Activated CD8-positive, alpha-beta memory T cell treated with anti-CD3 and anti-CD28 coated beads, Interleukin-2, amount 50 U/mL, for 1 hour (primary cell): ENCODE measurements around the gene IQGAP3.
"Not testable (repeated sequence)": the region's sequence is repeated elsewhere in the genome, so short reads cannot be mapped to it uniquely, and the experiment has no call there.

ENCODE experiments used
- DNase-seq: peaks from one replicate; pipeline ENCODE4 v3.0.0-alpha.2; 2020; ENCODE audit errors: extremely low read depth

IQGAP3 gene

DNA sequence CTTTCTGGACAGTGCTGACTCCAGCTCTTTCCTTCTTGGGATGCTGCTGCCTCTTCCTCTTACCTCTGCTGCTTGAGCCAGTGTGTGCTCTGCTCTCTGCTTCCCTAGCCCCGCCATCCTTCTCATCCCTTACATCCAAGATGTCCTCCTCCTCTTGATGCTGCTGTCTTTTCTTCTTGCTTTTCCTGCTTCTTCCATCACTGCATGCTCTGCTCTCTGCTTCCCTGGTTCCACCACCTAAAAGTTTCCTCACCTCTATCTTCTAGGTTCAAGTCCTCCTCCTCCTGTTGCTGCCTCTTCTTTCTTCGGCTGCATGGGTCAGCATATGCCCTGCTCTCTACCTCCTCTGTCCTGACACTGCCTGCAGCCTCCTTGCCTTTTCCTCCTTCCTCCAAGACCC, 22.7 kb upstream of the IQGAP3 start:
- DNase-seq: no peak

DNA sequence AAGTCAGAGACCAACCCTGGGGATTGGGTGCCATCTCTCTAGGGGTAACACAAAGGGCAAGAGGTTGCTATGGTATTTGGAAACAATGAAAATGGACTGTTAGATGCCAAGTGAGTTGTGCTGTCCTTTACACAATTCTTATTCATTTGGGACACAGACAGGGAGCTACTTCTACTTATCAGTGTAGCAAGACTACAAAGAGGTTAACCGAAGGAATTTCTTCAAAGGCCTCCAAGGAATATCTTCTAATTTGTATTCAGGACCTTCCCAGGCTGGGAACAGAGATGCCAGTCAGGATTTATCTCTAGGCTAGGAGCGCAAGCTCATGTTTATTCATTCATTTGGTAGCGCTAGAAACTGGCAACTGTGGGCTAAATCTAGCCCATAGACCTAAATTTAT, 21.8 kb upstream of the IQGAP3 start:
- no peak for DNase-seq

DNA sequence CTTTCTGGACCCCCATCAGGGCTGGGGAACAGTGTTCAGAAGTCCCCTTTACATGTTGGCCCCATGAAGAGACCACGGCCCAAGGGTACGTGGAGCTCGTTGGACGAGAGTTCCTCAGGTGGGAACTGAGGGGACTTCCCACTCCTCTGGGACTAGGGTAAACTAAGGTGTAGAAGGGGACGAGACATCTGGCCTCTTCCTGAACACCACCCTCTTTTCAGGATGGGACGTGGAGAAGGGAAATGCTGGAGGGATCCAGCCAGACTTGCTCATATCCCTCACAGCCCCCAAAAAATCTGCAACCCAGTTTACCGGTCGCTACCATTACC, 21.3 kb upstream of the IQGAP3 start:
- DNase-seq: no peak

DNA sequence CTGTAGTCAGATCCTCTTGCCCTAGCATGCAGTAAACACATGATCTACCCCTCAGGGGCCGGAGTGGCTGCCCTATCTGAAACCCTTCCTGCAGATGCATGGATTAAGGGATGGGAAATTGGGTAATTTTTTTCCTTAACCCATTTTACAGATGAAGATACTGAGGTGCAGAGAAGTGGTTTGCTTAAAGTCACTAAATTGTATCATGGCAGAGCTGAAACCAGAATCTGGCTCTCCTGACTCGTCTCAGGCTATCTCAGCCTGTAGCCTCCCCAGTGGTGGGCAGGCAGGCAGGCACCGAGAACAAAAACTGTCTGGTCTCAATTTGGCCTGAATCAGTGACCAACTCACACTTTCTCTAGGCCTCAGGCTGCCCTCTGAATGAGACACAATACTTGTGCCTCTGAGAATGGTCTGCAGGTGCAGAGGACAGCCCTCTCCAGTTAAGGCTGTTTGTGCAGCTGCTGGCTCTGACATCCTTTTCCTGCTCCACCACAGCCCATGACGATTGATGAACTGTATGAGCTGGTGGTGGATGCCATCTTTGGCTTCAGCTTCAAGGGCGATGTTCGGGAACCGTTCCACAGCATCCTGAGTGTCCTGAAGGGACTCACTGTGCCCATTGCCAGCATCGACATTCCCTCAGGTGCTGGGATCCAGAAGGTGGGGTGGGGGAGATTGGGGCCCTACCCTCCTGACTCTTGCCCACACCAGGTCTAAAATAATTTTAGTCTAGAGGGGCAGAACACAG, 20.7 kb upstream of the IQGAP3 start:
- no peak for DNase-seq

DNA sequence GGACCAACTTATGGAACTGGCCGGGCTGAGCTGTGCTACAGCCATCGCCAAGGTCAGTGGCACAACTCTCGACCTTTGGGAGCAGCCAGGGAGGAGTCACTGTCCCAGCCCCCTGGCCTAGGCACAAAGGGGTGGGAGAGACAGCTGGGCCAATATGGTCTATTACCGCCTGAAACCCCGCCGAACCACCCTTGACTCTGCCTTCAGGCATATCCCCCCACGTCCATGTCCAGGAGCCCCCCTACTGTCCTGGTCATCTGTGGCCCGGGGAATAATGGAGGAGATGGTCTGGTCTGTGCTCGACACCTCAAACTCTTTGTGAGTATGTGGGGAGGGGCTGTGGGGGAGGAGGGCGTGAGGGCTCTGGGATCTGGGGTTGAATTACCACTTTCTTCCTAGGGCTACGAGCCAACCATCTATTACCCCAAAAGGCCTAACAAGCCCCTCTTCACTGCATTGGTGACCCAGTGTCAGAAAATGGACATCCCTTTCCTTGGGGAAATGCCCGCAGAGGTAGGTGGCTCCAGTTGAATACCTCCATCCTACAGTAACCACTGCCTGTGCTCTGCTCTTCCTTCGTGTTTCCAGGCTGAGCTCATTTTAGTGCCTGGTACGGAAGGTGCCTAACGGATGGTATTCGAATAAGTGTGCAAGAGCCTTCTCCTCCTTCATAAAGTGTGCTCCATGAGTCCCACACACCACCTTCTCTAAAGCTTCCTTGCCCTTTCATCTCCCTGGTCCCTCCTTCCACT, 20.0 kb upstream of the IQGAP3 start:
- DNase-seq: no peak

DNA sequence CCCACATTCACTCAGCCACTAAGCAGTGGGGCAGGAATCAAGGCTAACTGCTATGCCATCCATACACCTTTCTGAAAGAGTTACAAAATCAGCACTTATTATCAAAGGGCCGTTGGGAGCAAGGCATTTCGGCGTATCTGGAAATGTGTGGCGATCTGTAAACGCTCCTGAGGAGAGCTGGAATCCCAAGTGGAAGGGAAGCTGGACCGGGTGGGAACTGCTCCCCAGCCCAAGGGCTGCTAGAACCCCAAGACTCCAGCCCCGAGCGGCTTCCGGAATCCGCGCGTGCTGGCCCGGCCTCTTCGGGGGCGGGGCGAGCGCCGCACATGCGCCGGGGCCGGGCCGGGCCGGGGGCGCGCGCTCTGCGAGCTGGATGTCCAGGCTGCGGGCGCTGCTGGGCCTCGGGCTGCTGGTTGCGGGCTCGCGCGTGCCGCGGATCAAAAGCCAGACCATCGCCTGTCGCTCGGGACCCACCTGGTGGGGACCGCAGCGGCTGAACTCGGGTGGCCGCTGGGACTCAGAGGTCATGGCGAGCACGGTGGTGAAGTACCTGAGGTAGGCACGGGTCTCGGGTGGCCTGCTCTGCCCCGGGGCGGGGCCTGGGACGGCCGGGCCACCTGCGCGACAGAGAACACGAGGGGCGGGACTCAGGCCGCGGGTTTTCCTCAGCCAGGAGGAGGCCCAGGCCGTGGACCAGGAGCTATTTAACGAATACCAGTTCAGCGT, 19.2 kb upstream of the IQGAP3 start, which contains the start of gene NAXE:
Gene NAXE, plus strand, starts transcription at position 345 of the 726 bp plus-strand sequence. Its CDS starts 29 bp downstream, at position 374.
- DNase-seq: no peak

DNA sequence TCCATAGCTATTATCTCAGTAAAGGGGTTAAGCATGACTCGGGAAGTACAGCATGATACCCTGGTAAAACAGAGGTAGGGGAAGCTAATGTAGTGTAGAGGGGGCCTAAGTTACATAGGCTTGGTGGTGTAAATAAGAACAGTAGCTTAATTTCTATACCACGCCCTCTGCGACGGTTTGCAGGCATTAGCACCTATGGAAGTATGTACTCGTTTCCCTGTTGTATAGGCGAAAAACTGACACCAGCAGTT, 18.7 kb upstream of the IQGAP3 start:
- no peak for DNase-seq

DNA sequence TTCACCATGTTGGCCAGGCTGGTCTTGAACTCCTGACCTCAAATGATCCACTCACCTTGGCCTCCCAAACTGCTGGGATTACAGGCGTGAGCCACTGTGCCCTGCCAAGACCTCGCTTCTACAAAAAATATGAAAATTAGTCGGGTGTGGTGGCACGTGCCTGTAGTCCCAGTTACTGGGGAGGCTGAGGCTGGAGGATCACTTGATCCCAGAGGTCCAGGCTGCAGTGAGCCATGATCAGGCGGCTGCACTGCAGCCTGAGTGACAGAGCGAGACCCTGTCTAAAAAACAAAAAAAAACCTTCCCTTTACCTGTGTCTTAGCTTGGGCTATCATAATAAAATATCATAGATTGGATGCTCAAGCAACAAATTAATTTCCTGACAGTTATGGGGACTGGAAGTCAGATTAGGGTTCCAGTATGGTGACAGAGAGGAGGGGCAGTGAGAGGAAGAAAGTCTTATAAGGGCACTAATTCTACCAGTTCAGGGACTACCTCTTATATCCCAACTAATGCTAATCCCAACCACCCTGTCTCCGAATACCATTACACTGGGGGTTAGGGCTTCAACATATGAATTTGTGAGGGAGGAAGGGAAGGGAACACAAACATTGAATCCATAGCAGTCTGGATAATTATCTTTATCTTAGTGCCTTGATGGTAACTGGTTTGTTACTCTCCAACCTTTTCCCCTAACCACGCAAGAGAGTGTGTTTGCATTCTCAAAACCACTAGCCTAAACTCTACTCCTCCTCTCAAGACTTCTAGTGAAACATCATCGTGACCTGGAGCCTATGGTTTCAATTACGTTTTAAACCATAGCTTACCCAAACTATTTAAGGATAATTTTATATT, 18.2 kb upstream of the IQGAP3 start:
- DNase-seq: no peak

DNA sequence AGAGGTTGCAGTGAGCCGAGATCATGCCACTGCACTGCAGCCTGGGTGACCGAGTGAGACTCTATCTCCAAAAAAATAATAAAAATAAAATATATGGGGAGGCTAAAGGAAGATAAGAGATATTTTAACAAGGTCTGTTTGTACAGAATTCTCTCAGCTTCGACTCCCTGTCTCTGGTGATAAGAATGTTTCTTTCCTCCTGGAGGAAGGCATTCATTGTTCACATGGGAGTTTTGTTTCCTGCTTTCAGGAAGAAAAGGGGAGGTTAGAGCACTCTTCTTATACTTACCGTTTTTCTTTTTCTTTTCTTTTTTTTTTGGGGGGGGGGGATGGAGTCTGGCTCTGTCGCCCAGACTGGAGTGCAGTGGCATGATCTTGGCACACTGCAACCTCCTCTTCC, 17.2 kb upstream of the IQGAP3 start:
- no peak for DNase-seq

DNA sequence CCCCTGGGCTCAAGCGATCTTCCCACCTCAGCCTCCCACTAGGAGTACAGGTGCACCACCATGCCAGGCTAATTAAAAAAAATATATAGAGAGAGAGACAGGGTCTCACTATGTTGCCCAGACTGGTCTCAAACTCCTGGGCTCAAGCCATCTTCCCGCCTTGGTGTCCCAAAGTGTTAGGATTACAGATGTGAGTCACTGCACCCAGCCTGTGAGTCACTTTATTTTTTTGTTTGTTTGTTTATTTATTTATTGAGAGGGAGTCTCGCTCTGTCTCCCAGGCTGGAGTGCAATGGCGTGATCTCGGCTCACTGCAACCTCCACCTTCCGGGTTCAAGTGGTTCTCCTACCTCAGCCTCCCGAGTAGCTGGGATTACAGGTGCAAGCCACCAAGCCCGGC, 15.6 kb upstream of the IQGAP3 start:
- not testable (repeated sequence) for DNase-seq

DNA sequence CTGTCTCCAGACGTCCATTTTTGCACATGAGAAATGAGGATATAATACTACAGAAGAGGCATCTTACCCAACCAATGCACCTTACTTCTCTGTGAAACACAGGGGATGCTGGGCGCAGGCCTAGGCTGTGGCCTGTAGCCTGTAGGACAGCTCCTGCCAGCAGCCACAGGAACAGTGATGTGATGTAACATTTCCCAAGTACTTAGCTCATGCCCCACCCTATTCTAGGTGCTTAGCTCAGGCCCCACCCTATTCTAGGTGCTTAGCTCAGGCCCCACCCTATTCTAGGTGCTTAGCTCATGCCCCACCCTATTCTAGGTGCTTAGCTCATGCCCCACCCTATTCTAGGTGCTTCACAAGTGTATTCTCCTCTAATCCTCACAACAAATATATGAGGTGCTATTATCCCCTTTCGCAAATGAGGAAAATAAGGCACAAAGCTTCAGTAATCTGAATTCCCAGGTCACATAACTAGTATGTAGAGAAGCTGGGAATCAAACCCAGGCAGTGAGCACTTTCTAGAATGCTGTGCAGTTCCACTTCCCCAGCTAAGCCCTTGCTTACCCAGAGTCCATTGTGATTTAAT, 14.6 kb upstream of the IQGAP3 start:
- no peak for DNase-seq

DNA sequence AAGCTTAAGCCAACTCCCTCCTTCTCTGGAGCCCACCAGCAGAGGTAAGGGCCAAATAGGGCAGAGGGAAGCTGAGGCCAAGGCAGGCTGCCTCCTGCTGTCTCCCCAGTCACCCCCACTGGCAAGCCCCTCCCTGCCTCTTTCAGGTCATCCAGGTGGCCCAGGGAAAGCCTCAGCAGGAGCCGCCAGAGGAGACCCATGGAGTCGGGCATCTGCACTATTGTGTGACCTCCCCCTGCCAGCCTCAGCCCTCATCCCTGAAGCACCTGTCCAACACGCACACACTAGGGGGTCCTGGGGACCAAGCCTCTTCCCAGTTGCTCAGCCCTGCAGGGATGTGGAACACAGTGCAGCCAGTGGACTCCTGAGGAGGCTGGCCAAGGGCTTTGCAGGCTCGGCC, 14.0 kb upstream of the IQGAP3 start:
- DNase-seq: no peak

DNA sequence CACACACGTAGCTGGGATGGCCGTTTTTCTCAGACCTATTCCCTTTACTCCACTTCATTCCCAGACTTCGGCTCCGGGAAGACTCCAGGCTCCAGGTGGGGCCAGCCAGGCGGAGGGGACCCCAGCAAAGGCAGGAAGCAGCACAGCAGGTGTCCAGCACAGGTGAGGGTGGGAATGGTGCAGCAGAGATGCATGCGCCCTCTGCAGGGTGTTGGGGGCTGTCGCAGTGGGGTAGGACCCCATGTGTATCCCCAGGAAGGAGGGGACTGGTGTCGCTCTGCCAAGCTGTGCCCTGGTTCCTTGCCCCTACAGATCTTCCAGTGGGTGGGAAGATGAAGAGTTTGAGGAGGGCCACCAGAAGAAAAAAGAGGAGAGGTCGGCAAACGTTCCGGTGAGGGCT, 12.4 kb upstream of the IQGAP3 start:
- no peak for DNase-seq

DNA sequence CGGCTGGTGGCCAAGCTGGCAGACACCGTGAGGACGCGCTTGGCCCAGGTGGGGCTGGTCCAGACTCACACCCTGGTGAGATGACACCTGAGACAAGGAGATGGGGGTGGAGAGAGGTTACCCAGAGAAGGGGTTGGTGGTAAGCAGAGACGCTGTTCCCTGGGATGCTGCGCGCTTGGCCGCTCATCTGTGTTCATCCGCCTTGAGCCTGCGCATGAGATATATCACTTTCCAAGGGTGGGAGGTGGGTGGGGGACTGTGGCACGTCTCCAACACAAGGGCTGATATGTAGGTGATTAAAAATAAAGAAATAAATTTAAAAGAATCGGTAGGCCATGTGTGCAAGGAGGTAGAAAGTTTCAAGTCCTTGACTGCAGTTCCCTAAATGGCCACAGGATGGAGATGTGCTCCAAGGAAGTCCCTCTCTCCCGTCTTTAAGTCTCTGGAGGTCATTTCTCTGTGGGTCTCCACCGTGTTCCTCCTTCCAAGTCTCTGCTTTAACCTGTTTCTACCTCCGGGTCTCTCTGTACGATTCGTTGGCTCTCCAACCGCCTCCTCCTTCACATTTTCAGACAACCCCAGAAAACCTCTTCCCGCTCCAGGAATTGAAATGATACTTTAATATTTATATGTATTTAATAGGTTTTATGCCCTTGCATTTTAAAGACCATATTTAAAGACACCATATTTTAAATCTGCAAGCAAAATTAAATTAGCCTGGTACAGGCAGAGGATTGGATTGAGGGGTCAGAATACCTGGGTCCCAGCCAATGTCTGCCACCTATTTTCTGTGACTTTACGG, 11.7 kb upstream of the IQGAP3 start:
- DNase-seq: peak; percentile 40

DNA sequence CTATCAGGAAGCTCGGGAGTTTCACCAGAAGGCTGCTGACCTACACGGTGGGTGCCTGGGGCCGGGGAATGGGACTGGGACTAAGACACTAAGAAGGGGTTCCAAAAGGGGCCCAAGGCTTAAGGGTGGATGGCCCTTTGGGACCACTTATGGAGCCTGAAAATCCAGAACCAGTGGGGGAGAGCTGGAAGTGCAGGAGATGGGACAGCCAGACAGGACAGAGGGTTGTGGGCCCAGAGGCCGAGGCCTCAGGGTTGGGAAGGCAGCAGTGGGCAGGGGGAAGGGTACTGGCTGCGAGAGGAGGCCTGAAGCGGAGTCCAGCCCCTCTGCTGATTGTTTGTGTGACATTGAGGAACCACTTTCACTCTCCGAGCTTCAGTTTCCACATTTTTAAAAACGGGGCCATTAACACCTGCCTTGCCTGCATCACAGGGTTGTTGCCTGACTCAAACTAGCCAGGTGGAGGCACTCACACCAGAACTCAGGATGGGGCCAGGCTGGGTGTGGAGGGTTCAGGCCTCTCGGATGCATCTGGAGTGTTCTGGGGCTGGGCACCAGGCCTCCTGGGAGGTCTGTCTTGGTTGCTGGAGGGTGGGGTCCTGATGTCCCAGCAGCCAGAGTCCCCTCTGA, 10.1 kb upstream of the IQGAP3 start:
- DNase-seq: no peak

DNA sequence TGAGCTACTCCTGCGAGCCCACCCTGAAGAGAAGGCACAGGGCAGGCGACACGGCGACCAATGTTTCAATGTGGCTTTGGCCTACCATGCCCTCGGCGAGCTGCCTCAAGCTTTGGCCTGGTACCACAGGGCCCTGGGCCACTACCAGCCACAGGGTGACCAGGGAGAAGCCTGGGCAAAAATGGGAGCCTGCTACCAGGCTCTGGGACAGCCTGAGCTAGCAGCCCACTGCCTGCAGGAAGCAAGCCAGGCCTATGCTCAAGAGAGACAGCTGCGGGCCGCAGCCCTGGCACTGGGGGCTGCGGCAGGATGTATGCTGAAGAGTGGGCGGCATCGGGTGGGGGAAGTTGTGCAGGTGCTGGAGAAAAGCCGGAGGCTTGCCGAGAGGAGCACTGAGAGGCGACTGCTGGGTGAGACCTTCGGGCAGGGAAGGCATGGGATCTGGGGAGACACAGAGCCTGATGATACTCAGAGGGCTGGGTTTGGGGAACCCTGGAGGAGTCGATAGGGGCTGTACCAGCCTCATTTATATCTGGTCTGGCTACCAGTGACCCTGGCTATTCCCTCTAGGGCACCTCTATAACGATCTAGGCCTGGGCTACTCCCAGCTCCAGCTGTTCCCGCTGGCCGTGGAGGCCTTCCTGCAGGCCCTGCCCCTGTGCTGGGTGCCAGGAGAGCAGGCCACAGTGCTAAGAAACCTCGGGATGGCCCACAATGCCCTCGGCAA, 9.5 kb upstream of the IQGAP3 start:
- no peak for DNase-seq

DNA sequence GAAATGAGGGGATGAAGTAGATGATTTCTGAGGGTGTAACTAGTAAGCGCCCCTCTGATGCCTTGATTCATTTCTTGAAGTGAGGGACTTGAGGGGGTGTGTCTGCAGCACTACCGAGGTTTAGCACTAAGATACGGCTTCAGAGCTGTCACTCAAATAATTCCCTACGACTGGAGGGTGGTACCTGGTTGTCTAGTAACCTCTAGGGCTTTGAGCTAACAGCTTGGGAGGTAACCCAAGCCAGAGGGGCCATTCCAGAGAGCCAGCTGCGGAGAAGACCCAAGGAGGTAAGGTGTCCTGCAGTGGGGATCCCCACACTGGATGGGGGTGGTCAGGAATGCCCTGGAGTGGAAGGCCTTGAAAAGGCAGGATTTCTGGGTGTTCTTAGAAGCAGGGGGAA, 7.1 kb upstream of the IQGAP3 start, which contains the start of gene TTC24:
Gene TTC24, plus strand, starts transcription at position 252 of the 400 bp plus-strand sequence. CDS start 1,642 bp downstream, outside the sequence.
- no peak for DNase-seq

DNA sequence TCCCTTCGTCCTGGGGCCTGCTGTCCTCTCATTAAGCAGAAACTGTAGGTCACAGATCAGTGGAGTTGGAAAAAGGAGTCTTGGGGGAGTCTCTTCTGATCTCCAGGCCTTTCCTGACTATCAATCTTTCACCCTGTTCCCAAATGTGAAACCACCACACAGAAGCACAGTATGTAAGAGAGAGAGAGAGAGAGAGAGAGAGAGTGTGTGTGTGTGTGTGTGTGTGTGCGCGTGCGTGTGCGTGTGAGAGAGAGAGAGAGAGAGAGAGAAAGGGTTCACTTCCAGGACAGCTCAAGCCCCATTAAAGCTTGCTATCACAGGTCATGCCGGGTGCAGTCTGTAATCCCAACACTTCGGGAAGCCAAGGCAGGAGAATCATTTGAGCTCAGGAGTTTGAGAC, 5.7 kb upstream of the IQGAP3 start:
- DNase-seq: no peak

DNA sequence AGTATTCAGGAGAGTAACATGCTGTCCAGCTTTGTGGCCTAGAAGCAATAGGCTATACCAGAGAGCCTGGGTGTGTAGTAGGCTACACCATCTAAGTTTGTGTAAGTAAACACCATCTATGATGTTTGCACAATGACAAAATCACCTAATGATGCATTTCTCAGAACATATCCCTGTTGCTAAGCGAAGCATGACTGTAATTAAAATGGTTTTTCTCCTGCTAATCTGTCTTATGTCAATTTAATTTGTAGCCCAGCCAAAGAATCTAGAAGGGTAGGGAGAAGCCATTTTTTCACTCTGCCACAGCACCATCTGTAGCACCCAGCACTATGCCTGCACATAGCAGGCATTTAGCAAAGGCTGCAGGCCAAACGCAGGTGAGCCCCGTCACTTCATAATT, 5.2 kb upstream of the IQGAP3 start:
- DNase-seq: no peak
